C4-2B (cell line): ENCODE data around the gene GABRG3.

Source experiments
- H3K27ac ChIP-seq: fragments of 450-650 bp; 2 replicates; pipeline ENCODE4 v1.5.1; 2017
- ZFX ChIP-seq: fragments of 450-650 bp; IDR thresholded peaks from 2 replicates; pipeline ENCODE4 v1.6.1; 2017
- TF ChIP-seq, protein P1 (sequence below): fragments of 450-650 bp; conservative IDR thresholded peaks from 2 replicates; pipeline ENCODE4 v1.5.1; 2017; ENCODE audit warnings: mild to moderate bottlenecking

GABRG3 gene

GRCh38 chr15:27480642-27481041 lies 509.7 kb downstream of the GABRG3 start:
- TF ChIP-seq ZFX, result no peak
- TF ChIP-seq, protein P1, sequence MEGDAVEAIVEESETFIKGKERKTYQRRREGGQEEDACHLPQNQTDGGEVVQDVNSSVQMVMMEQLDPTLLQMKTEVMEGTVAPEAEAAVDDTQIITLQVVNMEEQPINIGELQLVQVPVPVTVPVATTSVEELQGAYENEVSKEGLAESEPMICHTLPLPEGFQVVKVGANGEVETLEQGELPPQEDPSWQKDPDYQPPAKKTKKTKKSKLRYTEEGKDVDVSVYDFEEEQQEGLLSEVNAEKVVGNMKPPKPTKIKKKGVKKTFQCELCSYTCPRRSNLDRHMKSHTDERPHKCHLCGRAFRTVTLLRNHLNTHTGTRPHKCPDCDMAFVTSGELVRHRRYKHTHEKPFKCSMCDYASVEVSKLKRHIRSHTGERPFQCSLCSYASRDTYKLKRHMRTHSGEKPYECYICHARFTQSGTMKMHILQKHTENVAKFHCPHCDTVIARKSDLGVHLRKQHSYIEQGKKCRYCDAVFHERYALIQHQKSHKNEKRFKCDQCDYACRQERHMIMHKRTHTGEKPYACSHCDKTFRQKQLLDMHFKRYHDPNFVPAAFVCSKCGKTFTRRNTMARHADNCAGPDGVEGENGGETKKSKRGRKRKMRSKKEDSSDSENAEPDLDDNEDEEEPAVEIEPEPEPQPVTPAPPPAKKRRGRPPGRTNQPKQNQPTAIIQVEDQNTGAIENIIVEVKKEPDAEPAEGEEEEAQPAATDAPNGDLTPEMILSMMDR, result no peak
- H3K27ac ChIP-seq, result no peak overlapping the region

- TF ChIP-seq, protein P1, result no peak
- TF ChIP-seq ZFX, result no peak
- H3K27ac ChIP-seq, result no peak overlapping the region
Observed at GRCh38 chr15:27481768-27482167, 510.8 kb downstream of the GABRG3 start.

- TF ChIP-seq, protein P1, result no peak
- TF ChIP-seq ZFX, result no peak
- no peak overlapping the region for H3K27ac ChIP-seq
Observed at GRCh38 chr15:27482287-27482686, 511.3 kb downstream of the GABRG3 start.

DNA sequence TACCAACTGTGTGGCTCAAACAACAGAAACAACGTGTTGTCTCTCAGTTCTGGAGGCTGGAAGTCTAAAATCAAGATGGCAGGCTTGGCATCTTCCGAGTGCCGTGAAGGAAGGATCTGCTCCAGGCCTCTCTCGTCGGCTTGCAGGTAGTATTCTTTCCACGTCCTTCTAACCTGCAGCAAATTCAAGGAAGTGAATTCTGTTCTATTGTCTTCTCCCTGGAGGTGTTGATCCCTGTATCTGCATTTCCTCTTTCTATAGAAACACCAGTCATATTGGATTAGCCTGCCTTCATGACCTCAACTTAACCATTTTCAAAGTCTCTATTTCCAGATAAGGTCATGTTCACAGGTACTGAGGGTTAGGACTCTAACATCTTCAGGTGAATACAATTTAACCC lies 512.1 kb downstream of the GABRG3 start:
- H3K27ac ChIP-seq, result no peak overlapping the region
- TF ChIP-seq, protein P1, result no peak
- TF ChIP-seq ZFX, result no peak

- no peak for TF ChIP-seq ZFX
- TF ChIP-seq, protein P1, result peak; percentile 13
- no peak overlapping the region for H3K27ac ChIP-seq
Observed at GRCh38 chr15:27485265-27485664, 514.3 kb downstream of the GABRG3 start.

- no peak for TF ChIP-seq ZFX
- TF ChIP-seq, protein P1, result no peak
Observed at GRCh38 chr15:27486051-27486450, 515.1 kb downstream of the GABRG3 start.

DNA sequence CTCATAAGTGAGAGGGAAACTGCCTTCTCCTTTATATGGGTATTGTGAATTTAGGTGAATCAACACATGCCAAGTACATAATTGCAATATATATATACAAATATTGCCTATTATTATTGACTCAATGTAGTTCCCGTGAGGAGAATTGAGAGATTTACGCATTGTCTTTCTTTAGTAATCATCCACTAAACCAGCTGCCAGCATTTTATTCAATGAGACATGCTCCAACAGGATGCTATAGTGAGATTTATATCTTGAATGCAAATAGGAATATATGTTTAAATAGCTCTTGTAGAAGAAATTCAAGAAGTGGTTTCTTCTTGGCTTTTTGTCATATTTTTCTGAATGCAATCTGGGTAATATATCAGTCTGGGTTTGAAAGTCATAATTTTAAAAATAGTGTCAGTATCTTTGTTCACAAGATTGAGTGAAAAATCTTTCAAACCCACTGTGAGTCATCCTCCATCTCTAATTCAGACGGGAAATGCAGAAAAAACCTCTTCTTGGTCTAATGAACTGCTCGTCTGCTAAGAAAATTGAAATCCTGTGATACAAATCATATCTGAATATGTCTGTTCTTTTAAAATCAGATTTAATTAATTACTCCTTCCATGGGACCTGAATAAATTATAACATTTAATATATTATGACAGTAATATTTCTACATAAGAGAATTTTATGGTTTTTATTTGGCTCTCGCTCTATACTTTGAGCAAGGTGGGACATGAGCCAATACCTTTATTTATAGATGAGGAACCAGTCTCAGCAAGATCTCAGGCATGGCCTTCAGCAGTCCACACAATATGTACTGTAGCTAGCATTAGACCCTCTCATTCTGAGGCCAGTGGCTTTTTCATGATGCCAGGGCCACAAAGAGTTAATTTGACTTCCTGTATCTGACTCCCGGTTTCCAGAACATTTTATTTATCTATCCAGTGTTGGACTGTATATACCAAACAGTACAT lies 516.0 kb downstream of the GABRG3 start:
- H3K27ac ChIP-seq, result no peak overlapping the region
- TF ChIP-seq, protein P1, result no peak
- TF ChIP-seq ZFX, result no peak

More at GRCh38 chr15:27486051-27486450, 515.1 kb downstream of the GABRG3 start:
- no peak overlapping the region for H3K27ac ChIP-seq
